NCI-H1436 treated with DMSO at 0.1 percent for 48 hours (cell line): Measurements from ENCODE around the gene USP11.

Source experiments
- DNase-seq: peaks from one replicate; lab custom pipeline; 2025; lab: John Stamatoyannopoulos, UW

Gene USP11

GRCh38 chrX:47224896-47225290 lies 7.9 kb upstream of the USP11 start:
- DNase-seq = no peak

DNA sequence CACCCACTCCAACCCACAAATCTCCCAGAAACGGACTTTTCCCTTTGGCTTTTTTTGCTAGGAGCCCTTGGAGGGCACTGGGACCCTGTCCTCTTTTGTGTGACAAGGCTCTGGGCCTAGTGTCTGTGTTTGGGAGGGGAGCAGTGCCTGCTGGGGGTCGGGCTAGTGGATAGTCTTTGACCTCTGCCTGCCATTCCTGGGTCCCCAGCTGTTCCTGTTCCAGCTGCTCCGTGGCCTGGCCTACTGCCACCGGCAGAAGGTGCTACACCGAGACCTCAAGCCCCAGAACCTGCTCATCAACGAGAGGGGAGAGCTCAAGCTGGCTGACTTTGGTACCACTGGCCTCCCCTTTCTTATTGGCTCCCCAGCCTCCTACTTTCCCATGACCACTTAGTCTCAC lies 6.7 kb upstream of the USP11 start:
- no peak for DNase-seq

DNA sequence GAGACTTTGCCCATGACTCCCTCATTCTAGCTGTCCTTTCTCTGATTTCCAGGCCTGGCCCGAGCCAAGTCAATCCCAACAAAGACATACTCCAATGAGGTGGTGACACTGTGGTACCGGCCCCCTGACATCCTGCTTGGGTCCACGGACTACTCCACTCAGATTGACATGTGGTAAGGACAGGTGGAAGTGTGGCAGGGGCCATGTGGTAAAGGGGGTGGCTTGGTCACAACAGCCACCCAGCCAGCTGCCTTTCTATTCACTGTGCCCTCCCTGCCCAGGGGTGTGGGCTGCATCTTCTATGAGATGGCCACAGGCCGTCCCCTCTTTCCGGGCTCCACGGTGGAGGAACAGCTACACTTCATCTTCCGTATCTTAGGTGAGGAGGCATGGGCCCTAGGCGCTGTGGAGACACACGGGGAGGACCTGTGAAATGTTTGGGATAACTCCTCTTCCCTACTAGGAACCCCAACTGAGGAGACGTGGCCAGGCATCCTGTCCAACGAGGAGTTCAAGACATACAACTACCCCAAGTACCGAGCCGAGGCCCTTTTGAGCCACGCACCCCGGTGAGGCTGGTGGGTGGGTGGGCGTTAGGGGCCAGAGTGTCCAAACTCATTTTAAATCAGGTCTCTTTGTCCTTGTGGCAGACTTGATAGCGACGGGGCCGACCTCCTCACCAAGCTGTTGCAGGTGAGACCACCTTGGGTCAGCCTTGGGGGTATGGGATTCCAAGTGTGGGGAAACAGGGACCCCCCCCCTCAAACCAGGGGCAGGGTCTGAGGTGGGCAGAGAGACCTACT lies 6.1 kb upstream of the USP11 start:
- no peak for DNase-seq

- DNase-seq = no peak
Observed at GRCh38 chrX:47227334-47227583, 5.5 kb upstream of the USP11 start.

- no peak for DNase-seq
Observed at GRCh38 chrX:47228550-47229270, 4.1 kb upstream of the USP11 start.

DNA sequence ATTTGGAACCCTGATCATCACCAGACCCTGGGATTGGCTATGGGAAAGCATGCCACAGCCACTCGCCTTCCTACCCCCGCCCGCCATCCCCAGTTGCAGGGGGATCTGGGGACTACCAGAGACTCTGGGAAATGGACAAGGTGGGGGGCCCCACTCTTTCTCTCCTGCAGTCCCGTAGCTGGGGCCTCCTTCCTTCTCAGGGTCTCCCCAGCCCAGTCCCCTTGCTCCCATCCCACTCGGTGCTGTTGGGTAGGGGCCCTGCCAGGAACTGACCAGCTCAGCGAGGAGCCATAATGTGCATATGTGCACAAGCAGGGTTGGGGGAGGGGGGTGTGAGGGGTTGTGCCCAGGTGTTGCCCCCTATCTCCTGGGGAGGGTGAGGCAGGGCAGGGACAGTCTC lies 3.4 kb upstream of the USP11 start:
- no peak for DNase-seq

DNA sequence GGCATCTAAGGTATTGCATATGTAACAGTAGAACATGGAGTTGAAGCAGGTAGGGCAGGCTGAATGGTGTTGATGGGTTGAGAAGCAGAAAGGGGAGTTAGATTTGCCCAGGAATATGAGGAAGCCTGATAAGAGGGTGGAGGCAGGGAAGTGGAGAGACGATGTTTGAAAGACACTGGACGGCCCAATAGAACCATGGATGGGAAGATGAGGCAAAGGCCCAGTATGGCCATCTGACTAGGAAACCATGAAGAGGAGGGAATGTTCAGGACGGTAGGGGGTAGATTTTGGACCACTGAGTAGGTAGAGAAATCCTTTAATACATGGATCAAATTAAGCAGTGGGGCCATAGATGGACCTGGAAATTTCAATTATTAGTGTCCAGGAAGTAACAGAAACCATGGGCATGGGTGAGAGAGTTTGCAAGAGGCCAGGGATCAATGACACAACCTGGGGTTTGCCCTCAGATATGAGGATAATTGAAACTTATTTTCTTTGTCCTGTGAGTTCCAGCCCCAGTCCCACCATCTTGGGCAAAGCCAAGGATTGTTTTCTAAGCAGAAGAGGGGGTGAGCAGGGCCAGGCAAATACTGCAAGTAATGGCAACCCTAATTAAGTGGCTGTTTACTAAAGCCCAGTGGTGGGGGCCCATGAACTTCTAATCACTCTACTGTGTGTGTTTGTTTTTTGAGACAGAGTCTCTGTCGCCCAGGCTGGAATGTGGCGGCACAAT lies 2.5 kb upstream of the USP11 start:
- no peak for DNase-seq

- no peak for DNase-seq
Observed at GRCh38 chrX:47231167-47231566, 1.6 kb upstream of the USP11 start.

DNA sequence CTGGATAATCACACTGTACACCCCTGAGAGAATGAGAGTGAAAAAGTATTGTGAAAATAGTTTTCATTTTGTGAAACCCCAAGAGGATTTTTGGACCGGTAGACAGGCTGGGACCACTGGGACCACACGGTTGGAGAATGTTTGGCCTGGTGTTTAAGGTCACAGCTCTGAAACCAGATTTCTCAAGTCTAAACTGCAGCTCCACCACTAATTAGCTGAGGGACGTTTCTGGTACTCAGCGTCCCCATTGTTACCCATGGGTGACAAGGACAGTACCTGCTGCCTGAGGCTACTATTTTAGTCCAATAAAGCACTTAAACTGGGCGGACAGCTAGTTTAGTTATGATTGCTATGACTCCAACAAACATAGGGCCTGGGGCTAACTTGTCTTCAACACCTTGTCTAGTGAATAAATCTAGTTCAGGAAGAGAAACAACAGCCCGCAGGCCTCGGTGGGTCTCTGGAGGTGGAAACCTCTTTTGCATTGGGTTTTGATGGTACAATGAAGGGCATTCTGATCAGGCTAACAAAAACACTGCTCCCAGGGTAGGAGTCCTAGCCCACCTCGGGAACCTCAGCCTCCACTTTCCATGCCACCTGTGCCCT lies 509 bp upstream of the USP11 start:
- no peak for DNase-seq

DNA sequence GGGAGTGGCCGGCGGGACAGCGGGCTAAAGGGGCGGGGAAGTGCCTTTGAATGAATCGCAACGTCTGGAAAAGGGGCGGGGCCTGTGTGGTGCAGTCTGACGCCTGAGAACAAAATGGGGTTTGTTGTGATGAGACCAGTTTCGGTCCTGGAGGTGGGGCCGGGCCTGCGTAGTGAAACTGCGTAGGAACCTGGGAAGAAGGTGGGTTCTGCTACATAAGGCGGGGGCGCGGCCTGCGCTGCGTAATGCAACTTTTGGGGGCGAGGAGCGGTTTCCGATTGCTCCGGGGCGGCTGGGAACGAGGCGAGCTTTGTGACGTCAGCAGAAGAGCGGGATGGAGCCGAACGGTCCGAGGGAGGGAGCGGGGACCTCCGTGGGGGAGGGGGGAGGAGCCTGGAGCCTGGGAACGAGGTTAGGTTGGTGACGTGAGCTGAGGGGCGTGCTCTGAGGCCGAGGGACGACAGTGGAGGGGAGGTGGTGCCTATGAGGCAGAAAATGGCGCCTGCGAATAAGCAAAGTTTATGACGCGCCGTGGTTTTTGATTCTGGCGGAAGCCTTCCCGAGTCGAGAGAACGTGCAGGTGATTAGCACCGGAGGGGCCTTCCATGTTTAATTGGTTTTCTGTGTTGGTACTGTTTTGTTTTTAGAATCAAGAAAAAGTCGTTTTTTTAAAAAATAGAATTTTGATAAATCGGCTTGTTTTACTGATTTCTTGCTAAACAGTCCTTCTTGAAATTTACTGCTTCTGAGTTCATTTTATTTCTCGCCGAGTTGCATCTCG lies 714 bp downstream of the USP11 start:
- DNase-seq = peak; percentile 83

- no peak for DNase-seq
Observed at GRCh38 chrX:47234583-47234982, 1.8 kb downstream of the USP11 start.

GRCh38 chrX:47235691-47236103 lies 2.9 kb downstream of the USP11 start:
- DNase-seq = no peak

- DNase-seq = no peak
Observed at GRCh38 chrX:47239199-47239598, 6.4 kb downstream of the USP11 start.

DNA sequence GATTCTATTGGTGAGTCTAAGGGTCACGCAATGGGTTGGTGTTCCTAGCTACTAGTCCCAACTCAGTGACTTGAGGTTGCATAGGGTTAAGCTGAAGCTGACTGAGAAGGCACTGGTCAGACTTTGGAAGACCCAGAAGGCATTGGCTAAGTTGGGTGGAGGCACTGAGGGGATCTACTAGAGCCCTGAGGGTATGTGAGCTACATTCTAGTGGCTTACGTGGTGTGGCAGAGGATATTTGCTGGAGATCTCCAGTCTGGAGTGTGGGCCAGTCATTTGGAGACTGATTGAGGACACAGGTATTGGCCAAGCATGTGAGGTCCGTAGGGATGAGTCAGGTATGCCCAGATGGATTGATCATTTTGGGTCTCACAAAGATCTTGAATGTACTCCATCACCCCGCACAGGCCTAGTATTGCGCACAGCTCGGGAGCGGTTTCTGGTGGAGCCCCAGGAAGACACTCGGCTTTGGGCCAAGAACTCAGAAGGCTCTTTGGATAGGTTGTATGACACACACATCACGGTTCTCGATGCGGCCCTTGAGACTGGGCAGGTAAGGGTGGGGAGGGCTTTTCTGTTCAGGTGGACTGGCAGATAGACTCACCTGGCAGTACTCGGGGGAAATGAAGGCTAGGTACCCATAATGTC lies 7.2 kb downstream of the USP11 start:
- no peak for DNase-seq

- DNase-seq = no peak
Observed at GRCh38 chrX:47240619-47241018, 7.8 kb downstream of the USP11 start.

- DNase-seq = no peak
Observed at GRCh38 chrX:47241201-47242011, 8.6 kb downstream of the USP11 start.

- DNase-seq = no peak
Observed at GRCh38 chrX:47242321-47242720, 9.5 kb downstream of the USP11 start.

DNA sequence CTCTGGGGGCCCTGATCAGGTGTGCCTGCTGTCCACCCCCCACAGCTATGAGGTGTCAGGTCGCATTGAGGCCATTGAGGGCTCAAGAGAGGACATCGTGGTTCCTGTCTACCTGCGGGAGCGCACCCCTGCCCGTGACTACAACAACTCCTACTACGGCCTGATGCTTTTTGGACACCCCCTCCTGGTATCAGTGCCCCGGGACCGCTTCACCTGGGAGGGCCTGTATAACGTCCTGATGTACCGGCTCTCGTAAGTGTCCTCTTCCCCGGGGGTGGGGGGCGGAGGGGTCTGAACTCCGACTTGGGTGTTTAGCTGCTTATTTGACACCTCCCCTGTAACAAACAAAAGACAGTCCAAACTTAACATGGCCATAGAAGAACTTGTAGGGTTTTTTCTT lies 10.5 kb downstream of the USP11 start:
- no peak for DNase-seq

GRCh38 chrX:47244676-47245075 lies 11.9 kb downstream of the USP11 start:
- no peak for DNase-seq

- DNase-seq = no peak
Observed at GRCh38 chrX:47245156-47245555, 12.3 kb downstream of the USP11 start.
